NB4 (cell line): ENCODE measurements around the gene IGFBPL1.
A peak's percentile ranks its signal among the peaks of the same experiment; 100 is the strongest.

ENCODE experiments used
- DNase-seq: peaks from one replicate; pipeline ENCODE4 v3.0.0; 2010; ENCODE audit warnings: low read depth
- H3K4me3 ChIP-seq: one replicate; pipeline ENCODE4 v1.5.1; 2011; ENCODE audit warnings: mild to moderate bottlenecking, low read depth, low read length, moderate library complexity
- MYC ChIP-seq: IDR thresholded peaks from 2 replicates; pipeline ENCODE4 v1.6.1; 2011; ENCODE audit warnings: low read depth, low read length
- POLR2A ChIP-seq: IDR thresholded peaks from 2 replicates; pipeline ENCODE4 v1.6.1; 2011; ENCODE audit warnings: mild to moderate bottlenecking; ENCODE audit not compliant: insufficient read length; ENCODE audit errors: extremely low read depth
- TF ChIP-seq, protein P1 (sequence below): IDR thresholded peaks from one replicate; pipeline ENCODE4 v1.5.1; 2012; ENCODE audit warnings: low read depth, low read length
- TF ChIP-seq, protein P2 (sequence below): IDR thresholded peaks from 2 replicates; pipeline ENCODE4 v1.6.1; 2011; ENCODE audit warnings: low read depth, low read length

Gene IGFBPL1

GRCh38 chr9:38424918-38425317, 664 bp upstream of the IGFBPL1 start:
- DNase-seq = no peak
- TF ChIP-seq, protein P1, sequence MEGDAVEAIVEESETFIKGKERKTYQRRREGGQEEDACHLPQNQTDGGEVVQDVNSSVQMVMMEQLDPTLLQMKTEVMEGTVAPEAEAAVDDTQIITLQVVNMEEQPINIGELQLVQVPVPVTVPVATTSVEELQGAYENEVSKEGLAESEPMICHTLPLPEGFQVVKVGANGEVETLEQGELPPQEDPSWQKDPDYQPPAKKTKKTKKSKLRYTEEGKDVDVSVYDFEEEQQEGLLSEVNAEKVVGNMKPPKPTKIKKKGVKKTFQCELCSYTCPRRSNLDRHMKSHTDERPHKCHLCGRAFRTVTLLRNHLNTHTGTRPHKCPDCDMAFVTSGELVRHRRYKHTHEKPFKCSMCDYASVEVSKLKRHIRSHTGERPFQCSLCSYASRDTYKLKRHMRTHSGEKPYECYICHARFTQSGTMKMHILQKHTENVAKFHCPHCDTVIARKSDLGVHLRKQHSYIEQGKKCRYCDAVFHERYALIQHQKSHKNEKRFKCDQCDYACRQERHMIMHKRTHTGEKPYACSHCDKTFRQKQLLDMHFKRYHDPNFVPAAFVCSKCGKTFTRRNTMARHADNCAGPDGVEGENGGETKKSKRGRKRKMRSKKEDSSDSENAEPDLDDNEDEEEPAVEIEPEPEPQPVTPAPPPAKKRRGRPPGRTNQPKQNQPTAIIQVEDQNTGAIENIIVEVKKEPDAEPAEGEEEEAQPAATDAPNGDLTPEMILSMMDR = no peak
- TF ChIP-seq, protein P2, sequence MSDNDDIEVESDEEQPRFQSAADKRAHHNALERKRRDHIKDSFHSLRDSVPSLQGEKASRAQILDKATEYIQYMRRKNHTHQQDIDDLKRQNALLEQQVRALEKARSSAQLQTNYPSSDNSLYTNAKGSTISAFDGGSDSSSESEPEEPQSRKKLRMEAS = no peak
- TF ChIP-seq MYC (no peak), POLR2A (no peak)
- no peak overlapping the region for H3K4me3 ChIP-seq

- DNase-seq = no peak
- no peak overlapping the region for H3K4me3 ChIP-seq
- TF ChIP-seq MYC (no peak), POLR2A (no peak)
- TF ChIP-seq, protein P2 = no peak
- TF ChIP-seq, protein P1 = no peak
Observed at GRCh38 chr9:38423273-38423972, 831 bp downstream of the IGFBPL1 start.

- TF ChIP-seq, protein P2 = no peak
- no peak for TF ChIP-seq POLR2A
- TF ChIP-seq, protein P1 = no peak
- TF ChIP-seq MYC = no peak
- H3K4me3 ChIP-seq = no peak overlapping the region
- DNase-seq = no peak
Observed at GRCh38 chr9:38422555-38423260, 1.5 kb downstream of the IGFBPL1 start.

- TF ChIP-seq POLR2A (no peak), MYC (no peak)
- TF ChIP-seq, protein P1 = no peak
- TF ChIP-seq, protein P2 = no peak
- DNase-seq = peak; percentile 23
- no peak overlapping the region for H3K4me3 ChIP-seq
Observed at GRCh38 chr9:38421498-38422211, 2.6 kb downstream of the IGFBPL1 start.

GRCh38 chr9:38419181-38419580, 5.1 kb downstream of the IGFBPL1 start:
- TF ChIP-seq MYC (no peak), POLR2A (no peak)
- TF ChIP-seq, protein P2 = no peak
- TF ChIP-seq, protein P1 = no peak
- DNase-seq = no peak
- no peak overlapping the region for H3K4me3 ChIP-seq
